Lower leg skin (tissue), 3 donors: Measurements from ENCODE around the gene CHMP5.

Experiments used
- POLR2A ChIP-seq, 2 donors: fragments of 450-650 bp; IDR thresholded peaks; one replicate each; pipeline ENCODE4 v1.6.1; 2016 to 2017; ENCODE audit warnings: antibody characterized with exemption in 2 of 2, mild to moderate bottlenecking in 1 of 2, moderate library complexity in 1 of 2
- TF ChIP-seq, protein P1 (sequence below), 3 donors: fragments of 450-650 bp; IDR thresholded peaks; one replicate each; pipeline ENCODE4 v1.5.1; 2016; ENCODE audit warnings: antibody characterized with exemption in 3 of 3, mild to moderate bottlenecking in 3 of 3, moderate library complexity in 2 of 3

- TF ChIP-seq, protein P1, sequence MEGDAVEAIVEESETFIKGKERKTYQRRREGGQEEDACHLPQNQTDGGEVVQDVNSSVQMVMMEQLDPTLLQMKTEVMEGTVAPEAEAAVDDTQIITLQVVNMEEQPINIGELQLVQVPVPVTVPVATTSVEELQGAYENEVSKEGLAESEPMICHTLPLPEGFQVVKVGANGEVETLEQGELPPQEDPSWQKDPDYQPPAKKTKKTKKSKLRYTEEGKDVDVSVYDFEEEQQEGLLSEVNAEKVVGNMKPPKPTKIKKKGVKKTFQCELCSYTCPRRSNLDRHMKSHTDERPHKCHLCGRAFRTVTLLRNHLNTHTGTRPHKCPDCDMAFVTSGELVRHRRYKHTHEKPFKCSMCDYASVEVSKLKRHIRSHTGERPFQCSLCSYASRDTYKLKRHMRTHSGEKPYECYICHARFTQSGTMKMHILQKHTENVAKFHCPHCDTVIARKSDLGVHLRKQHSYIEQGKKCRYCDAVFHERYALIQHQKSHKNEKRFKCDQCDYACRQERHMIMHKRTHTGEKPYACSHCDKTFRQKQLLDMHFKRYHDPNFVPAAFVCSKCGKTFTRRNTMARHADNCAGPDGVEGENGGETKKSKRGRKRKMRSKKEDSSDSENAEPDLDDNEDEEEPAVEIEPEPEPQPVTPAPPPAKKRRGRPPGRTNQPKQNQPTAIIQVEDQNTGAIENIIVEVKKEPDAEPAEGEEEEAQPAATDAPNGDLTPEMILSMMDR (IDR thresholded peaks at IDR 0.05): no peak
- no peak for TF ChIP-seq POLR2A (IDR thresholded peaks at IDR 0.05)
These were observed 45.1 kb downstream of the CHMP5 start for GRCh38 chr9:33309903-33310302.
